ENCODE results near the gene SIRT7.

DNA sequence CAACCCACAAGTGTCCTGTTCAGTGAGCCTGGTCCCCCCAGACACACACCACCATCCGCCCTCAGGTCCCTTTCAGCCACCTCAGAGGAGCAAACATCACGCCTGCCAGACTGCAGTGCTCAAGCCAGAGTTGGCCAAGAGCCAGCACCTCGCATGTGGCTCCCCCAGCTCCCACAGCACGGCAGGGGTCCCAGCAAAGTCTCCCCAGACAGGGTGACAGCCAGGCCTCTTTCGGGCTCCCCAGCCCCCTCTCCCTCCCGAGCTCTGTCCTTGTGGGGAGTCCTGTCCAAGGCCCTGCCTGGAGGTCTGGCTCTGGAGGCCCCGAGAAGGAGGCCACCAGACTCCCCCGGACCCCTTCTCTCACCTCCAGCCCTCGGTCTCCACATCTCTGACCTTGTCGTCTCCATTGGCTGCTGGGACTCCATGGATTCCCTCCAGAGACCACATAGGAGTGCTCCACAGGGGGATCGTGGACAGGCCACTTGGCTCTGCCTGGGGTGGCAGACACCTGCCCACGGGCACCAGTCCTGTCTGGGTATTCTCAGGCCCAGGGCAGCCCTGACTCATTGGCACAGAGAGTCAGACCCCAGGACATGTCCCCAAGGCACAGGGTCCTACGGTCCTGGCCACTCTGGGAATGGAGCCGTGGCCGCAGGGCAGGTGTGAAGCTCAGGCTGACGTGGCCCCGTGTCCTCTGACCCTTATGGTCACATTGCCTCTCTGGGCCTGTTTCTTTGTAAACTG is 30.8 kb upstream of the SIRT7 start:
- TF ChIP-seq, protein P1, sequence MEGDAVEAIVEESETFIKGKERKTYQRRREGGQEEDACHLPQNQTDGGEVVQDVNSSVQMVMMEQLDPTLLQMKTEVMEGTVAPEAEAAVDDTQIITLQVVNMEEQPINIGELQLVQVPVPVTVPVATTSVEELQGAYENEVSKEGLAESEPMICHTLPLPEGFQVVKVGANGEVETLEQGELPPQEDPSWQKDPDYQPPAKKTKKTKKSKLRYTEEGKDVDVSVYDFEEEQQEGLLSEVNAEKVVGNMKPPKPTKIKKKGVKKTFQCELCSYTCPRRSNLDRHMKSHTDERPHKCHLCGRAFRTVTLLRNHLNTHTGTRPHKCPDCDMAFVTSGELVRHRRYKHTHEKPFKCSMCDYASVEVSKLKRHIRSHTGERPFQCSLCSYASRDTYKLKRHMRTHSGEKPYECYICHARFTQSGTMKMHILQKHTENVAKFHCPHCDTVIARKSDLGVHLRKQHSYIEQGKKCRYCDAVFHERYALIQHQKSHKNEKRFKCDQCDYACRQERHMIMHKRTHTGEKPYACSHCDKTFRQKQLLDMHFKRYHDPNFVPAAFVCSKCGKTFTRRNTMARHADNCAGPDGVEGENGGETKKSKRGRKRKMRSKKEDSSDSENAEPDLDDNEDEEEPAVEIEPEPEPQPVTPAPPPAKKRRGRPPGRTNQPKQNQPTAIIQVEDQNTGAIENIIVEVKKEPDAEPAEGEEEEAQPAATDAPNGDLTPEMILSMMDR (IDR thresholded peaks at IDR 0.05), result no peak
- no peak for TF ChIP-seq POLR2A (IDR thresholded peaks at IDR 0.05)

Data from heart left ventricle (tissue), 13 donors.